HepG2 (cell line): ENCODE data around the gene RASSF6. TPM values are rescaled to one million over a fixed set of nuclear protein-coding genes. Genes with fewer than 3 reads are reported as not detected.

Experiments used
- ATAC-seq: fragments of 200-7000 bp; cut with Tn5 transposase; 3 replicates; pipeline ENCODE4 v1.9.1; 2020; ENCODE audit warnings: mild to moderate bottlenecking, moderate library complexity
- BruUV-seq: library from RNA; stranded (reverse); fragments of 400-500 nt; replicated peaks from 2 replicates; lab custom pipeline; 2021; lab: Mats Ljungman, UMichigan
- CTCF ChIA-PET: fragments of 300-600 bp; formaldehyde crosslinking; extraction: SDS; loops from one replicate; lab custom pipeline; 2021; ENCODE audit warnings: low total read pairs, inconsistent platforms, low intra/inter-chr PET ratio; lab: Yijun Ruan, JAX
- POLR2A ChIA-PET: fragments of 350-600 bp; sonication (Branson Sonifier 250); formaldehyde crosslinking; loops from one replicate; lab custom pipeline; 2020; ENCODE audit warnings: antibody characterized with exemption, inconsistent platforms; lab: Yijun Ruan, JAX
- DNase-seq: peaks from one replicate; pipeline ENCODE4 v3.0.0-alpha.2; 2015; ENCODE audit warnings: low spot score
- FAIRE-seq: peaks from 3 replicates; lab custom pipeline; 2011; peaks lifted over from hg19 to GRCh38; lab: Jason Lieb, UNC
- H2AFZ ChIP-seq: one replicate; pipeline ENCODE4 v1.6.1; 2011; ENCODE audit warnings: low read length, inconsistent platforms
- H3K27ac ChIP-seq: fragments of 300-600 bp; 3 replicates; pipeline ENCODE4 v1.8.0; 2011; ENCODE audit warnings: mixed run types, mild to moderate bottlenecking, mixed read lengths, low read length, inconsistent platforms; ENCODE audit not compliant: insufficient read depth; ENCODE audit errors: extremely low read length
- H3K27me3 ChIP-seq, 2 experiments: fragments of 200-600 bp in 1 of 2; 2 replicates in 1 of 2; 3 replicates in 1 of 2; pipeline versions ENCODE4 v1.6.0 to v1.8.0; 2011; ENCODE audit warnings: low read length in 2 of 2, mild to moderate bottlenecking in 2 of 2, moderate library complexity in 2 of 2, inconsistent platforms in 1 of 2; ENCODE audit not compliant: insufficient read depth in 2 of 2, control insufficient read depth in 1 of 2
- H3K36me3 ChIP-seq, 2 experiments: fragments of 200-600 bp in 1 of 2; replicated peaks in 1 of 2; 2 replicates in 1 of 2; 3 replicates in 1 of 2; pipeline versions ENCODE4 v1.5.1 to v1.8.0; 2011; ENCODE audit warnings: low read length in 2 of 2, inconsistent platforms in 1 of 2; ENCODE audit not compliant: insufficient read depth in 2 of 2, control insufficient read depth in 1 of 2
- H3K4me1 ChIP-seq: 2 replicates; pipeline ENCODE4 v1.5.1; 2012; ENCODE audit warnings: low read length, inconsistent platforms; ENCODE audit not compliant: insufficient read depth
- H3K4me2 ChIP-seq: 2 replicates; pipeline ENCODE4 v1.6.0; 2011; ENCODE audit warnings: low read depth, low read length, inconsistent platforms
- H3K4me3 ChIP-seq, 3 experiments: fragments of 200-600 bp in 1 of 3; sonication (generic), shearing (Covaris generic) in 1 of 3; replicated peaks in 1 of 3; 2 replicates each; pipeline ENCODE4 v1.5.1; 2011 to 2016; ENCODE audit warnings: low read length in 3 of 3, inconsistent platforms in 2 of 3, low read depth in 2 of 3, mild to moderate bottlenecking in 2 of 3, control low read depth in 1 of 3, mixed read lengths in 1 of 3; ENCODE audit not compliant: insufficient read depth in 1 of 3
- H3K79me2 ChIP-seq: one replicate; pipeline ENCODE4 v1.6.1; 2011; ENCODE audit warnings: low read length, inconsistent platforms; ENCODE audit not compliant: insufficient read depth
- H3K9ac ChIP-seq: 2 replicates; pipeline ENCODE4 v1.6.0; 2011; ENCODE audit warnings: mild to moderate bottlenecking, low read depth, low read length, inconsistent platforms; ENCODE audit not compliant: insufficient read depth
- H3K9me3 ChIP-seq: 2 replicates; pipeline ENCODE4 v1.5.1; 2012; ENCODE audit warnings: mild to moderate bottlenecking, low read length
- H4K20me1 ChIP-seq: 2 replicates; pipeline ENCODE4 v1.6.0; 2011; ENCODE audit warnings: inconsistent platforms, mild to moderate bottlenecking, low read length, moderate library complexity; ENCODE audit not compliant: insufficient read depth
- CSRNP1 ChIP-seq: sonication (generic); formaldehyde crosslinking; IDR thresholded peaks from 2 replicates; pipeline ENCODE4 v1.8.1; 2023; ENCODE audit warnings: mild to moderate bottlenecking, missing genetic modification reagents
- GATAD1 ChIP-seq: IDR thresholded peaks from 2 replicates; pipeline ENCODE4 v1.6.1; 2016; ENCODE audit warnings: missing genetic modification reagents, missing compliant biosample characterization
- NR2F6 ChIP-seq, 2 experiments: IDR thresholded peaks; 2 replicates each; pipeline ENCODE4 v1.6.1; 2016; ENCODE audit warnings: antibody characterized with exemption in 1 of 2, mild to moderate bottlenecking in 1 of 2
- SMYD3 ChIP-seq: sonication (generic); formaldehyde crosslinking; IDR thresholded peaks from 2 replicates; pipeline ENCODE4 v1.8.1; 2023; ENCODE audit warnings: mild to moderate bottlenecking, missing genetic modification reagents
- SNAPC2 ChIP-seq: sonication (generic); formaldehyde crosslinking; IDR thresholded peaks from 2 replicates; pipeline ENCODE4 v1.8.1; 2022; ENCODE audit warnings: mild to moderate bottlenecking, missing genetic modification reagents
- TBX2 ChIP-seq: sonication (generic); formaldehyde crosslinking; IDR thresholded peaks from 2 replicates; pipeline ENCODE4 v1.5.0; 2020; ENCODE audit warnings: missing genetic modification reagents, mild to moderate bottlenecking, borderline replicate concordance
- YEATS4 ChIP-seq: sonication (generic); formaldehyde crosslinking; IDR thresholded peaks from 2 replicates; pipeline ENCODE4 v1.4.0; 2020; ENCODE audit warnings: missing genetic modification reagents, borderline replicate concordance
- WGBS: methylation state at CpG from one replicate; pipeline ENCODE4 v1.1.6; 2017; ENCODE audit warnings: low lambda C conversion rate; 5-methylcytosine and 5-hydroxymethylcytosine counted together
- in situ Hi-C: cut with HindIII; loops from 2 replicates; pipeline ENCODE4 v1.10.0; 2017; ENCODE audit warnings: low pct_unique_long_range_greater_than_20kb; ENCODE audit not compliant: extremely low pct_ligation_motif_present
- intact Hi-C: fragments of 100-400 bp; cut with micrococcal nuclease; formaldehyde crosslinking; loops from one replicate; pipeline ENCODE4 v1.10.0; 2022; ENCODE audit not compliant: unreplicated experiment
- polyA plus RNA-seq, 8 experiments: library from polyadenylated mRNA; depleted of rRNA in 3 of 8; stranded (reverse) in 7 of 8; unstranded in 1 of 8; fragments of >200 nt; fragmentation: Illumina TruSeq in 4 of 8; extraction: Trizol in 4 of 8; gene quantifications; 2 replicates each; pipeline versions ENCODE4 v1.2.1 to v1.2.3, GENCODE V29; 2011 to 2016; ENCODE audit warnings: low read depth in 4 of 8, missing spikeins in 1 of 8, mixed read lengths in 1 of 8; ENCODE audit not compliant: insufficient read depth in 1 of 8
- total RNA-seq, 5 experiments: library from RNA; depleted of rRNA; stranded (reverse); fragments of >200 nt; fragmentation: Illumina TruSeq; extraction: Trizol; gene quantifications; 2 replicates each; pipeline ENCODE4 v1.2.3, GENCODE V29; 2016; ENCODE audit warnings: low read depth in 1 of 5
- TF ChIP-seq, protein P1 (sequence below): sonication (generic); formaldehyde crosslinking; IDR thresholded peaks from 2 replicates; pipeline ENCODE4 v1.5.1; 2020; ENCODE audit warnings: mild to moderate bottlenecking, moderate library complexity, missing genetic modification reagents
- TF ChIP-seq, protein P2 (sequence below): sonication (generic); formaldehyde crosslinking; conservative IDR thresholded peaks from 2 replicates; pipeline ENCODE4 v1.4.0; 2020; ENCODE audit warnings: missing genetic modification reagents

Gene RASSF6
- total and polyA plus RNA-seq, 2 of the 13 experiments (the other 11 are each of a cell fraction or from before 2014, with no cell fraction given) = 0.03 to 0.11 TPM

- TF ChIP-seq, protein P1, sequence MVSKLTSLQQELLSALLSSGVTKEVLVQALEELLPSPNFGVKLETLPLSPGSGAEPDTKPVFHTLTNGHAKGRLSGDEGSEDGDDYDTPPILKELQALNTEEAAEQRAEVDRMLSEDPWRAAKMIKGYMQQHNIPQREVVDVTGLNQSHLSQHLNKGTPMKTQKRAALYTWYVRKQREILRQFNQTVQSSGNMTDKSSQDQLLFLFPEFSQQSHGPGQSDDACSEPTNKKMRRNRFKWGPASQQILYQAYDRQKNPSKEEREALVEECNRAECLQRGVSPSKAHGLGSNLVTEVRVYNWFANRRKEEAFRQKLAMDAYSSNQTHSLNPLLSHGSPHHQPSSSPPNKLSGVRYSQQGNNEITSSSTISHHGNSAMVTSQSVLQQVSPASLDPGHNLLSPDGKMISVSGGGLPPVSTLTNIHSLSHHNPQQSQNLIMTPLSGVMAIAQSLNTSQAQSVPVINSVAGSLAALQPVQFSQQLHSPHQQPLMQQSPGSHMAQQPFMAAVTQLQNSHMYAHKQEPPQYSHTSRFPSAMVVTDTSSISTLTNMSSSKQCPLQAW (CRISPR knock-in tag) = no peak
- TF ChIP-seq GATAD1 (CRISPR knock-in tag) = no peak
- no peak for TF ChIP-seq SMYD3 (CRISPR knock-in tag)
Observed at GRCh38 chr4:73585345-73585744, 34.9 kb downstream of the RASSF6 start (continued).

DNA sequence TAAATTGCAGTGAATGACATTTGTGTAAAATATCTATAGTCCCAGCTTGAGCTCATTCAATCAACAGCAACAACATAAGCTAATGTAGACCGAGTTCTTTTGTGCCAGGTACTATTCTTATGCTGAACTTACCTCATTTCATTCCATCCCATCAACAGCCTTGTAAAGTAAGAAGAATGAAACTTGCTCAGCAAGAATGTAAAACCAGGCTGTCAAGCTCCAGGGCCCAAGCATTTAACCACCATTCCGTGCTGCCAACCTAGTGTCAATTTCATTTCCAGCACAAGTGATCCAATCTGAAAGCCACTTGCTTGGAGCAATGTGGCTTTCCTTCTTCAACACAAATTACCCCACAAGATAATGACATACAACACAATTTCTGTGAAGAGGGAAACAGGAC is 36.6 kb downstream of the RASSF6 start:
- FAIRE-seq (no peak), DNase-seq (no peak), ATAC-seq (no peak)
- Histone ChIP-seq H4K20me1 (no peaks in the 10 kb centered on the region), H3K4me2 (no peak overlapping the region), H3K9ac (no peak overlapping the region), H3K4me3 (no peak overlapping the region), H3K27me3 (no peaks in the 10 kb centered on the region), H3K4me1 (no peaks in the 10 kb centered on the region), H3K36me3 (no peaks in the 10 kb centered on the region), H3K9me3 (no peaks in the 10 kb centered on the region), H2AFZ (no peak overlapping the region), H3K27ac (no peak overlapping the region), H3K79me2 (no peaks in the 10 kb centered on the region)
- intact Hi-C loops = no loop called here
- POLR2A ChIA-PET = no interaction called here
- CTCF ChIA-PET = no interaction called here
- no peak for TF ChIP-seq YEATS4 (CRISPR knock-in tag)
- TF ChIP-seq SNAPC2 (CRISPR knock-in tag) = no peak
- BruUV-seq = no TSS peak
- 89% methylated on average over 2 of the region's 2 CpGs for WGBS
- in situ Hi-C loops = loop anchor here (25.0 kb wide), 1 partner anchor 246 kb away; no protein-coding TSS in a partner anchor

DNA sequence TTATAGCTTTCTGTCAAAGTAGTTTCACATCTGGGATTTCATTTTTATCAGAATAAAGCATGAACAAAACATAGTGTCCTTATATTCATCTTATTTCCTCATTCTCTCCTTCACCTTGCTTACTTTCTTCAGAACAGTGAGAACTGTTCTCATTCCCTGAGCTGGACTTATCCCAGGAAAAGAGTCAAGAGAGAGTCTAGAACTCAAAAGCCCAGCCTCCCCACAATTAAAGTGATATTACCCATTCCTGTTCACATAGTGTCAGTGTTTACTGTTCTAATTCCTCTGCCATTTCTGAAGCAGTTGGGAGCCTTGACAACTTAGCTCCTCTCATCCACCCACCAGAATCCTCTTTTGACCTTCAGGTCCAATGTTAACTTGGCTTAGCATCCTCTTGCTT is 42.9 kb downstream of the RASSF6 start:
- FAIRE-seq (no peak), ATAC-seq (no peak), DNase-seq (no peak)
- in situ Hi-C loops (loop anchor here (25.0 kb wide), 1 partner anchor 240 kb away; no protein-coding TSS in a partner anchor), intact Hi-C loops (loop anchor here (10.0 kb wide), 1 partner anchor 557 kb away; no protein-coding TSS in a partner anchor)
- Histone ChIP-seq H2AFZ (no peak overlapping the region), H3K9me3 (no peaks in the 10 kb centered on the region), H3K4me3 (no peak overlapping the region), H4K20me1 (no peaks in the 10 kb centered on the region), H3K79me2 (no peaks in the 10 kb centered on the region), H3K36me3 (no peaks in the 10 kb centered on the region), H3K4me1 (no peaks in the 10 kb centered on the region), H3K4me2 (no peak overlapping the region), H3K9ac (no peak overlapping the region), H3K27me3 (no peaks in the 10 kb centered on the region), H3K27ac (no peak overlapping the region)
- BruUV-seq = no TSS peak
- POLR2A ChIA-PET = no interaction called here
- CTCF ChIA-PET = no interaction called here
- TF ChIP-seq, protein P2, sequence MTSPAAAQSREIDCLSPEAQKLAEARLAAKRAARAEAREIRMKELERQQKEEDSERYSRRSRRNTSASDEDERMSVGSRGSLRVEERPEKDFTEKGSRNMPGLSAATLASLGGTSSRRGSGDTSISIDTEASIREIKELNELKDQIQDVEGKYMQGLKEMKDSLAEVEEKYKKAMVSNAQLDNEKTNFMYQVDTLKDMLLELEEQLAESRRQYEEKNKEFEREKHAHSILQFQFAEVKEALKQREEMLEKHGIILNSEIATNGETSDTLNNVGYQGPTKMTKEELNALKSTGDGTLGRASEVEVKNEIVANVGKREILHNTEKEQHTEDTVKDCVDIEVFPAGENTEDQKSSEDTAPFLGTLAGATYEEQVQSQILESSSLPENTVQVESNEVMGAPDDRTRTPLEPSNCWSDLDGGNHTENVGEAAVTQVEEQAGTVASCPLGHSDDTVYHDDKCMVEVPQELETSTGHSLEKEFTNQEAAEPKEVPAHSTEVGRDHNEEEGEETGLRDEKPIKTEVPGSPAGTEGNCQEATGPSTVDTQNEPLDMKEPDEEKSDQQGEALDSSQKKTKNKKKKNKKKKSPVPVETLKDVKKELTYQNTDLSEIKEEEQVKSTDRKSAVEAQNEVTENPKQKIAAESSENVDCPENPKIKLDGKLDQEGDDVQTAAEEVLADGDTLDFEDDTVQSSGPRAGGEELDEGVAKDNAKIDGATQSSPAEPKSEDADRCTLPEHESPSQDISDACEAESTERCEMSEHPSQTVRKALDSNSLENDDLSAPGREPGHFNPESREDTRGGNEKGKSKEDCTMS (CRISPR knock-in tag) = no peak
- TF ChIP-seq TBX2 (CRISPR knock-in tag) (no peak), NR2F6 (IDR thresholded peaks at IDR 0.05) (no peak), NR2F6 (CRISPR knock-in tag; IDR thresholded peaks at IDR 0.05) (no peak), CSRNP1 (CRISPR knock-in tag) (no peak)
